OCI-LY3 (cell line): ENCODE measurements around the gene TLE3.

ENCODE experiments used
- CTCF ChIP-seq: fragments of 200-600, 300-600 bp; sonication (generic); IDR thresholded peaks from 2 replicates; pipeline ENCODE4 v1.5.1; 2014; ENCODE audit warnings: antibody characterized with exemption, low read length, low read depth
- EZH2phosphoT487 ChIP-seq: fragments of 200-600 bp; shearing (Covaris generic); IDR thresholded peaks from 2 replicates; pipeline ENCODE4 v1.6.1; 2018; ENCODE audit warnings: antibody characterized with exemption, mixed run types, low read depth

GRCh38 chr15:70140543-70141375 lies 43.0 kb upstream of the TLE3 start:
- TF ChIP-seq CTCF (no peak), EZH2phosphoT487 (no peak)
